GM10248 (cell line): Measurements from ENCODE around the gene MUC2.

Experiments used
- CTCF ChIA-PET: fragments of 300-600 bp; sonication (Branson Sonifier 250); formaldehyde crosslinking; extraction: SDS; loops from one replicate; lab custom pipeline; 2021; ENCODE audit warnings: antibody characterized with exemption; lab: Yijun Ruan, JAX
- POLR2A ChIA-PET: fragments of 350-650 bp; sonication (Branson Sonifier 250); formaldehyde crosslinking; extraction: SDS; loops from one replicate; lab custom pipeline; 2020; ENCODE audit warnings: antibody characterized with exemption; lab: Yijun Ruan, JAX
- DNase-seq: peaks from one replicate; pipeline ENCODE4 v3.0.0; 2012; ENCODE audit errors: extremely low spot score
- CTCF ChIP-seq: IDR thresholded peaks from 2 replicates; pipeline ENCODE4 v1.5.1; 2012; ENCODE audit warnings: mild to moderate bottlenecking, low read depth; ENCODE audit errors: extremely low read depth, missing control alignments, control extremely low read depth

The MUC2 gene

GRCh38 chr11:1101318-1102089, 26.8 kb downstream of the MUC2 start:
- ChIA-PET CTCF (no interaction called here), POLR2A (no interaction called here)
- TF ChIP-seq CTCF: no peak
- DNase-seq: no peak

GRCh38 chr11:1102221-1102971, 27.7 kb downstream of the MUC2 start:
- CTCF ChIA-PET: no interaction called here
- no peak for TF ChIP-seq CTCF
- POLR2A ChIA-PET: no interaction called here
- DNase-seq: no peak

- TF ChIP-seq CTCF: no peak
- POLR2A ChIA-PET: no interaction called here
- CTCF ChIA-PET: no interaction called here
Observed at GRCh38 chr11:1102996-1103395, 28.3 kb downstream of the MUC2 start.

GRCh38 chr11:1103401-1104360, 29.0 kb downstream of the MUC2 start:
- POLR2A ChIA-PET: no interaction called here
- CTCF ChIA-PET: no interaction called here
- DNase-seq: no peak
- TF ChIP-seq CTCF: no peak

More at GRCh38 chr11:1102996-1103395, 28.3 kb downstream of the MUC2 start:
- no peak for DNase-seq

- no peak for DNase-seq
- no peak for TF ChIP-seq CTCF
- ChIA-PET POLR2A (no interaction called here), CTCF (no interaction called here)
Observed at GRCh38 chr11:1104411-1105182, 29.9 kb downstream of the MUC2 start.
